Trophoblast cell (in vitro differentiated cells and primary cell): Measurements from ENCODE around the gene TNFSF15.

Experiments used
- DNase-seq, 2 donors: peaks; one replicate each; pipeline ENCODE4 v3.0.0-alpha.2; 2016
- H2AFZ ChIP-seq: 2 replicates; pipeline ENCODE4 v1.6.1; 2013; ENCODE audit warnings: low read length, moderate library complexity, mild to moderate bottlenecking; ENCODE audit not compliant: insufficient read depth, poor library complexity
- H2AK5ac ChIP-seq: 2 replicates; pipeline ENCODE4 v1.6.1; 2013; ENCODE audit warnings: mild to moderate bottlenecking, low read length
- H2BK120ac ChIP-seq: 2 replicates; pipeline ENCODE4 v1.6.1; 2013; ENCODE audit warnings: low read length, mild to moderate bottlenecking, moderate library complexity; ENCODE audit not compliant: insufficient read depth, poor library complexity
- H2BK12ac ChIP-seq: 2 replicates; pipeline ENCODE4 v1.6.1; 2013; ENCODE audit warnings: mild to moderate bottlenecking, low read length, moderate library complexity
- H2BK5ac ChIP-seq: 2 replicates; pipeline ENCODE4 v1.6.1; 2013; ENCODE audit warnings: low read length, low read depth, moderate library complexity, mild to moderate bottlenecking; ENCODE audit not compliant: poor library complexity
- H3K14ac ChIP-seq: 2 replicates; pipeline ENCODE4 v1.6.1; 2013; ENCODE audit warnings: mild to moderate bottlenecking, low read length
- H3K18ac ChIP-seq: 2 replicates; pipeline ENCODE4 v1.6.1; 2013; ENCODE audit warnings: mild to moderate bottlenecking, low read length
- H3K23ac ChIP-seq: 2 replicates; pipeline ENCODE4 v1.6.1; 2013; ENCODE audit warnings: low read length
- H3K27ac ChIP-seq: 2 replicates; pipeline ENCODE4 v1.5.1; 2013; ENCODE audit warnings: low read depth, mild to moderate bottlenecking, inconsistent platforms, low read length, moderate library complexity
- H3K27me3 ChIP-seq: 2 replicates; pipeline ENCODE4 v1.6.1; 2013; ENCODE audit warnings: inconsistent platforms, mild to moderate bottlenecking, low read length, moderate library complexity; ENCODE audit not compliant: insufficient read depth
- H3K36me3 ChIP-seq, 2 experiments: 1 replicate in 1 of 2; 2 replicates in 1 of 2; pipeline ENCODE4 v1.6.1; 2013; ENCODE audit warnings: low read length in 2 of 2, mild to moderate bottlenecking in 2 of 2, moderate library complexity in 1 of 2; ENCODE audit not compliant: insufficient read depth in 2 of 2, control insufficient read depth in 1 of 2
- H3K4ac ChIP-seq: 2 replicates; pipeline ENCODE4 v1.6.1; 2013; ENCODE audit warnings: low read depth, mild to moderate bottlenecking, low read length, moderate library complexity
- H3K4me1 ChIP-seq, 2 experiments: 1 replicate in 1 of 2; 2 replicates in 1 of 2; pipeline ENCODE4 v1.6.1; 2013; ENCODE audit warnings: low read length in 2 of 2, mild to moderate bottlenecking in 2 of 2, moderate library complexity in 1 of 2; ENCODE audit not compliant: insufficient read depth in 2 of 2, control insufficient read depth in 1 of 2
- H3K4me2 ChIP-seq: 2 replicates; pipeline ENCODE4 v1.6.1; 2013; ENCODE audit warnings: inconsistent platforms, mild to moderate bottlenecking, low read length, moderate library complexity
- H3K4me3 ChIP-seq: 2 replicates; pipeline ENCODE4 v1.5.1; 2013; ENCODE audit warnings: mild to moderate bottlenecking, low read depth, low read length, inconsistent platforms
- H3K79me1 ChIP-seq: one replicate; pipeline ENCODE4 v1.6.1; 2013; ENCODE audit warnings: low read length
- H3K79me2 ChIP-seq: 2 replicates; pipeline ENCODE4 v1.6.1; 2013; ENCODE audit warnings: low read length, mild to moderate bottlenecking; ENCODE audit not compliant: control insufficient read depth, insufficient read depth, poor library complexity
- H3K9ac ChIP-seq: 2 replicates; pipeline ENCODE4 v1.6.1; 2013; ENCODE audit warnings: mild to moderate bottlenecking, low read length
- H3K9me3 ChIP-seq: 2 replicates; pipeline ENCODE4 v1.6.1; 2013; ENCODE audit warnings: low read depth, mild to moderate bottlenecking, control low read depth, inconsistent platforms, low read length; ENCODE audit not compliant: insufficient read depth
- H4K12ac ChIP-seq: 2 replicates; pipeline ENCODE4 v1.6.1; 2013; ENCODE audit warnings: low read depth, mild to moderate bottlenecking, low read length, moderate library complexity
- H4K8ac ChIP-seq: 2 replicates; pipeline ENCODE4 v1.6.1; 2013; ENCODE audit warnings: low read depth, mild to moderate bottlenecking, low read length, moderate library complexity
- H4K91ac ChIP-seq: one replicate; pipeline ENCODE4 v1.6.1; 2013; ENCODE audit warnings: low read depth, mild to moderate bottlenecking, low read length, moderate library complexity
- WGBS: extraction: QIAGEN DNeasy Blood & Tissue Kit; methylation state at CpG from one replicate; pipeline ENCODE4 v1.1.7; 2013; ENCODE audit warnings: missing lambda C conversion rate; ENCODE audit not compliant: insufficient read length, insufficient coverage; ENCODE audit errors: extremely low coverage; 5-methylcytosine and 5-hydroxymethylcytosine counted together

Gene TNFSF15

GRCh38 chr9:114824110-114824509 is 18.3 kb upstream of the TNFSF15 start:
- Histone ChIP-seq H3K18ac (no peak overlapping the region), H3K4me3 (no peak overlapping the region), H2AFZ (no peak overlapping the region), H2BK120ac (no peak overlapping the region), H3K36me3 (no peaks in the 10 kb centered on the region), H4K8ac (no peak overlapping the region), H4K91ac (no peak overlapping the region), H3K4ac (no peak overlapping the region), H3K79me2 (no peaks in the 10 kb centered on the region), H3K9me3 (no peaks in the 10 kb centered on the region), H2BK12ac (no peak overlapping the region), H3K27me3 (no peaks in the 10 kb centered on the region), H2AK5ac (no peak overlapping the region), H3K23ac (no peak overlapping the region), H3K79me1 (no peaks in the 10 kb centered on the region), H3K9ac (no peak overlapping the region), H3K27ac (no peak overlapping the region), H3K4me2 (no peak overlapping the region), H4K12ac (no peak overlapping the region), H3K4me1 (no peaks in the 10 kb centered on the region), H2BK5ac (no peak overlapping the region), H3K14ac (no peak overlapping the region)
- WGBS: no CpG with 5 or more reads among the region's 1 CpG
- no peak for DNase-seq

- H3K14ac ChIP-seq: no peak overlapping the region
- no peak overlapping the region for H2BK5ac ChIP-seq
- no peak for DNase-seq
- no peak overlapping the region for H3K4me2 ChIP-seq
- H3K23ac ChIP-seq: no peak overlapping the region
- no peak overlapping the region for H3K4ac ChIP-seq
- no peaks in the 10 kb centered on the region for H3K9me3 ChIP-seq
- H3K79me2 ChIP-seq: no peaks in the 10 kb centered on the region
- no peaks in the 10 kb centered on the region for H3K36me3 ChIP-seq
- H4K12ac ChIP-seq: no peak overlapping the region
- no peak overlapping the region for H3K27ac ChIP-seq
- H2AFZ ChIP-seq: no peak overlapping the region
- no peak overlapping the region for H3K4me3 ChIP-seq
- H4K91ac ChIP-seq: no peak overlapping the region
- H2AK5ac ChIP-seq: no peak overlapping the region
- no peaks in the 10 kb centered on the region for H3K27me3 ChIP-seq
- H3K4me1 ChIP-seq: no peaks in the 10 kb centered on the region
- H3K9ac ChIP-seq: no peak overlapping the region
- no peaks in the 10 kb centered on the region for H3K79me1 ChIP-seq
- no peak overlapping the region for H2BK120ac ChIP-seq
- no CpG with 5 or more reads among the region's 1 CpG for WGBS
- no peak overlapping the region for H4K8ac ChIP-seq
- H2BK12ac ChIP-seq: no peak overlapping the region
- no peak overlapping the region for H3K18ac ChIP-seq
Observed at GRCh38 chr9:114823441-114823840, 17.6 kb upstream of the TNFSF15 start.

GRCh38 chr9:114822708-114823107 is 16.9 kb upstream of the TNFSF15 start:
- WGBS: no CpG with 5 or more reads among the region's 2 CpGs
- no peak overlapping the region for H4K91ac ChIP-seq
- H2BK12ac ChIP-seq: no peak overlapping the region

DNA sequence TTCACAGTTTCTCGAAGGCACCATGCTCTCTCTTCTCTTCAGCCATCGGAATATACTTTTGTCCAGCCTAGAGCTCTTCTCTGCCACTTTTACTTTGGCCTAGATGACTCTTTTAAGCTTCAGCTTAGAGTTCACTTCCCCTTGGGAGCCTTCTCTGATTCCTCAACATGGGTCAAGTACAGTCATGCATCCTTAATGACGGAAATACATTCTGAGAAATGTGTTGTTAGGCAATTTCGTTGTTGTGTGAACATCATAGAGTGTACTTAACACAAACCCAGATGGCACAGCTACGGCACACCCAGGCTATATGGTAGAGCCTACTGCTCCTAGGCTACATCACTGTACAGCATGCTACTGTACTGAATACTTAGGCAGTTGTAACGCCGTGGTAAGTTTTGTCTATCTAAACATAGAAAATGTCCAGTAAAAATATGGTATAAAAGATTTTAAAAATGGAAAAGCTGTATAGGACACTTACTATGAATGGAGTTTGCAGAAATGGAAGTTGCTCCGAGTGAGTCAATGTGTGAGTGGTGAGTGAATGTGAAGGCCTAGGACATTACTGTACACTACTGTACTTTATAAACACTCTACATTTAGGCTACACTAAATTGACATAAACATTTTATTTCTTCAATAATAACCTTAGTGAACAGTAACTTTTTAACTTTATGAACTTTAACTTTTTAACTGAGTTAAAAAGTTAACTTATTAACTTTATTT is 15.1 kb upstream of the TNFSF15 start:
- WGBS: no CpG with 5 or more reads among the region's 8 CpGs

More at GRCh38 chr9:114822708-114823107, 16.9 kb upstream of the TNFSF15 start:
- Histone ChIP-seq H3K79me2 (no peaks in the 10 kb centered on the region), H3K36me3 (no peaks in the 10 kb centered on the region), H3K27me3 (no peaks in the 10 kb centered on the region), H3K9me3 (no peaks in the 10 kb centered on the region), H3K18ac (no peak overlapping the region), H2BK5ac (no peak overlapping the region), H3K4me2 (no peak overlapping the region), H3K79me1 (no peaks in the 10 kb centered on the region), H3K9ac (no peak overlapping the region), H3K23ac (no peak overlapping the region), H3K27ac (no peak overlapping the region), H3K14ac (no peak overlapping the region), H2BK120ac (no peak overlapping the region), H2AK5ac (no peak overlapping the region), H2AFZ (no peak overlapping the region), H4K8ac (no peak overlapping the region), H3K4me3 (no peak overlapping the region), H3K4ac (no peak overlapping the region), H4K12ac (no peak overlapping the region), H3K4me1 (no peaks in the 10 kb centered on the region)
- DNase-seq: no peak

More for the DNA sequence above, 15.1 kb upstream of the TNFSF15 start:
- Histone ChIP-seq H3K23ac (peak overlapping the region; percentile 10), H2BK120ac (no peak overlapping the region), H2BK12ac (no peak overlapping the region), H4K8ac (no peak overlapping the region), H3K27ac (no peak overlapping the region), H3K9ac (no peak overlapping the region), H3K9me3 (no peaks in the 10 kb centered on the region), H3K36me3 (no peaks in the 10 kb centered on the region), H3K18ac (no peak overlapping the region), H4K12ac (no peak overlapping the region), H3K27me3 (no peaks in the 10 kb centered on the region), H3K79me1 (no peaks in the 10 kb centered on the region), H2AFZ (no peak overlapping the region), H3K4me1 (no peaks in the 10 kb centered on the region), H3K79me2 (no peaks in the 10 kb centered on the region), H3K14ac (no peak overlapping the region), H2BK5ac (no peak overlapping the region), H3K4me3 (no peak overlapping the region), H4K91ac (no peak overlapping the region), H3K4ac (no peak overlapping the region), H3K4me2 (no peak overlapping the region), H2AK5ac (no peak overlapping the region)
- DNase-seq: peak in 1 of 2 donors; percentile 4
